Measurements from ENCODE around the gene HTRA3.

- TF ChIP-seq CTCF (IDR thresholded peaks at IDR 0.05), result no peak
- no peak for TF ChIP-seq POLR2A (IDR thresholded peaks at IDR 0.05)
Observed at GRCh38 chr4:8270418-8270771, 841 bp downstream of the HTRA3 start.
